Activated CD4-positive, alpha-beta T cell treated with anti-CD3 and anti-CD28 coated beads, Interleukin-2, amount 50 U/mL, for 48 hours (primary cell): Measurements from ENCODE around the gene CFAP61.

Source experiments
- DNase-seq, 2 experiments: peaks; one replicate each; pipeline ENCODE4 v3.0.0-alpha.2; 2020

Gene CFAP61

DNA sequence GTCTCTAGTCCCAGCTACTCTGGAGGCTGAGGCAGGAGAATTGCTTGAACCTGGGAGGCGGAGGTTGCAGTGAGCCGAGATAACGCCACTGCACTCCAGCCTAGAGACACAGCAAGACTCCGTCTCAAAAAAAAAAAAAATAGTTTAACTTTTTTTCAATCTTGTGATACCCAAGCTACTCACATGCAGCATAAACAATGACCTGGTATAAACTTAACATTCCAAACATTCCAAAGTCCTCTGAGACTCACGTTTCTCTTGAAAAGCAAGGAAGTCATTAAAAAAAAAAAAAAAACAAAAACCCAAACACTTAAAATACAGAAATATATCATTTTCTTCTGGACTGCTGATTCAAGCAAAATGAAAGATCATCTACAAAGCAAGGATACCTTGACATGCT lies 14.4 kb upstream of the CFAP61 start:
- no peak for DNase-seq

- DNase-seq = no peak
Measured at GRCh38 chr20:20038586-20038985, 13.7 kb upstream of the CFAP61 start.

DNA sequence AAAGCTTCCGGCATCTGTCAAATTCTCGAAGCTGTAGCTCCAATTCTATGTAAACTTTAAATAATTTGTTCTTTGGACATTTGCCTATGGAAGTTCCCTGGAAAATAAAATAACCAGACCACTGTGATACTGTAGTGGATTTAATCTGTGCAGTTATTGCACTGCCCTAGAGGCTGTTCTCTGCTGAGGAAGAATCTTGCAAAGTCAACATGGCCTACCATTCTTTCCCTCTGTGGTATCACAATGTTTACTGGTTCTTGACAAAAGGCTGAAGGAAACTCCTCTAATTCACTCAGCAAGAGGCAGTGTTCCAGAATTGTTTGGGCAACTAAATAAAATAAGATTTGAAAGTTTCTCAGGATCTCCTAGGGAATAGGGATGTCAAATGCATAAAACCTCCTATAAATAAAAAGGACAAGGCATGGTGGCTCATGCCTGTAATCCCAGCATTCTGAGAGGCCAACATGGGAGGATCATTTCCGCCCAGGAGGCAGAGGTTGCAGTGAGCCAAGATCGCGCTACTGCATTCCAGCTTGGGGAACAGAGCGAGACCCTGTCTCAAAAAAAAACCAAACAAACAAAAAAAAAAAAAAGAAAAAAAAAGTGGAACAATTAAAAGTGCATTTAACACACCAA lies 12.5 kb upstream of the CFAP61 start:
- DNase-seq = no peak

DNA sequence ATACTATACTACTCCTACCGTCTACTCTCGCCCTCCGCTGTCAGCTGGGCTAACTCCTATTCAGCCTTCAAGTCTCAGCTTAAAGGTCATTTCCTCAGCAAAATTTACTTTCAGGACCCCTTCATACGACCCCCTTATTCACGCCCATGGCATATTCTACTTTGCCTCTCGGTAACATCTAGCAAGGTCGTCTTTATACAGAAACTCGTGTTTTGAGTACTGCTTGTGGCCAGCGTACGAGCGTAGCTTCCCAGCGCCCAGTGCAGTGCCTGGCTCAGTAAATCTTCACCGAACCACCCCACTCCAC lies 612 bp upstream of the CFAP61 start:
- DNase-seq = no peak

GRCh38 chr20:20060234-20060998 lies 8.1 kb downstream of the CFAP61 start:
- no peak for DNase-seq

DNA sequence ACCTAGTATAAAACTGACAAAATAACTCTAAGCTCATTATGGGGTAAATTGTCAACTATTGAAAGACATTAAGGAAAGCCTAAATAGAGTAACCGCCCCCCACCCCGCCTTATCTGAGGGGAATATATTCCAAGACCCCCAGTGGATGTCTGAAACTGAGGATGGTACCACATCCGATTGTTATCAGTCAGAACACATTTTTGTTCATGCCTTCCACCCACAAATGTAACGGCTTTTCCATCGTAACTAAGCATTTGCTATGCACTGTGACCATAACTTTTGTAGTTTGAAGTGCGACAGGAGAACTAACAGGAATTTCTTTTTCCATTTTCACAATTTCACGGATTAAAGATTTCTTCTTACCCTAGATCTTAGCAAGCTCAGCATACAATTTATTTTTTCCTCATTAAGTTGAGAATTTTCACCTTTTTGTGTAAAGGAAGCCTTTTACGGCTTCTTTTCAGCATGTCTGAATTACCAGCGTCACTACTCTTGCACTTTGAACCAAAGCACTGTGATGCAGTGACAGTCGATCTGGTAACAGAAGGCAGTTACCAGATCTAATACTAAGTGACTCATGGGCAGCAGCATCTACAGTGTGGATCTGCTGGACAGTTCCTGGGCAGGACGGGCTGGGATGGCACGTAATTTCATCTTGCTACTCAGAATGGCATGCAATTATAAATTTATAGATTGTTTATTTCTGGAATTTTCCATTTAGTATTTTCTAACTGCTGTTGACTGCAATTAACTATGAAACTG lies 11.8 kb downstream of the CFAP61 start:
- no peak for DNase-seq

DNA sequence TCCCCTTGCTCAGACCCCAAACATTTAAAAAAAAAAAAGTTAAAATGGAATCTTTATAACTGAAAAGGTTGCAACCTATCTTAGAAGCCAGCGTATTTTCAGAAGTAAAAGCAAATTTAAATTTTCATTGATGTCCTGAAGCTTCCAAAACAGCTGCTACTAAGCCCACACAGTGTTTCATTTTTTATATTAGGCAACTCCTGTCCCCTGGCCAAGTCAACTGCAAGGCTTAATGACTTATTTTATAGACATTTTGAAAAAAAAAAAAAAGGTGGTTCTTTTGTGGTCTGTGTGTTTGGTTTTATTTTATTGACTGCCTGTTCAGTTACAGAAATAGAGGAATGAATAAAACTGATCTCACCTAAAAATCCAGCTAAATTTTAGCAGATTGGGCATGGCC lies 13.0 kb downstream of the CFAP61 start:
- DNase-seq = no peak

DNA sequence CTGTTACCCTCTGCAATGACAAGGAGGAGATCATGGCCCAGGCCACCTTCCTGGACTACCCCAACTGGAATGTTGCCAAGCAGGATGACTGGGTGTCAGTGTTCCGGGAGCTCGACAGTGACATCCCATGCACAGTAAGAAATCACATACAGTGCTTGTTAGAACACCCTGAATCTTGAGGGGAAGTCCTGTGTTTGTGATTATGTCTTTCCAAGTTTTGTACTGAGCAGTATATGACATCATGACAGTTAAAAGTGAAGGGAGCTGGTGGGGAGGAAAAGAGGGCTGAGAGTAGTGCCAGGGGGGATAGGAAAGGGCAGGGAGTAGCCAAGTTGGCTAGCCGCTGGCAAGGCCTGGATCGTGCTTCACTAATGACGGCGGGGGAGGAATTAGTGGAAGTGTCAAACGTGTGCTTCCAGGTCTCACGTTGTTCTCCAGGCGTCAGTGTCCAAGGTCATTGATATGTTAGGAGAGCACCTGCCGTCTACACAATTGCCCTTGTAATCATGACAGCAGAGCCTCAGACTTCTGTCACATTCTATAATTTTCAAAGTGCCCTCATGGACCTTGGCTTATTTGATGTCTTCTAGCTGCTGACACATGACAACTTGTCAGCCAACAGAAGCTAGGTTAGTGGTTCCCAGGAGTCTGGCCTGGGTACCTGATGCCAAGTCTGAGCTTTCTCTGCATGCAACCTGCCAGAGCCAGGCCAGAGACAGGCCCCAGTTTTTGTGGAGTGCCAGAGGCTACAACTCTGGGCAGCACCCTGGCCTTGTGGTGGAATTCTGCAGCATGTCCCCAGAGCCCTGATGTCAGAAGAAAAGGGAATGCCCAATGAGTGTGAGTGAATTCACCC lies 18.8 kb downstream of the CFAP61 start:
- DNase-seq = no peak

GRCh38 chr20:20073801-20074371 lies 21.6 kb downstream of the CFAP61 start:
- DNase-seq = no peak

DNA sequence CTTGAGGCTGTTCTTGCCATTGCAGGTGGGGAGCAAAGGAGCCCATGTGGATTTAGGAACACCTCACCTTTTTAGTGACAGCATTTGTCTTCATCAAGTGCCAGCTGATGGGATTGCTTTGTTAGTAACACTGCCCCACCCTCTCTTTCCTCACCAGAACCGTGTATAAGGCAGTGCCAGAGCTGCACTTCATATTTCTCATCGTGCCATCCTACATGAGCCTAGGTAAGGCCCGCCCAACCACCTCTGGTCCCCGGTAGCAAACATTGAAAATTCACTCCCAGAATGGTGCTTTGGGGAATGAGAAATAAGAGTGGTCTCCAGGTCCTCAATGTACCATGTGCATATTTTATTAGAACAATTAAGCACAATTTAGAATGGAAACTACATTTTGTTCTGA lies 22.7 kb downstream of the CFAP61 start:
- DNase-seq = no peak

DNA sequence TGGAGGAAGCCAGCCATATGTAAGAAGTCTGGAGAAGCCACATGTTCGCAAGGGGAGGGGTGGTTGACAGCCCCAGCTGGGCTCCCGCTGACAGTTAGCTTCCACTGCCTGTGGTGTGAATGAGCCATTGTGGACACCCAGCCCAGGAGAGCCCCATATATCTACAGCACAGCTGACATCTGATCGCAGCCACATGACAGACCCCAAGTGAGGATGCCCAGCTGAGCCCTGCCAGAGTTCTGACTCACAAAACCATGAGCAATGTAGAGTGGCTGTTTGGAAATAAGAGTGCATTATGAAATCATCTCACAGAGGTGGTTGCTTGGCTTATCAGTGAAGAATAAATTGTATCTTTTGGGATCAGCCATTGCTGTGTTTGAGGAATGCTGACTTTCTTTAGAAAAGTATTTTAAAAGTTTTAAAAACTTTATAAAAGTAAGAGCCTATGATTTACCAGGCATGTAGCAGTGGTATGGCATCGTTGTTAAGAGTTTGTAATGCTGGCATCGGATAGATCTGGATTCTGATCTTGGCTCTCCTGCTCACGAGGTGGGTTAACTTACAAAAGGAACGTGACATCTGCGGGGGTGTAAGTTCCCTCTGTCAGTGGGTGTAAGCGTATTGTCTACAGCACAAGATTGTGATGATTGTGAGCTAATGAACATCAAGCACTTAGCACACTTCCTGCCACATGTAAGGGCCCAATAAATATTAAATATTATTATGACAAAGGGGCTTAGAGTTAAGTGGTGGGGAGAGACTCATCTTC lies 24.1 kb downstream of the CFAP61 start:
- no peak for DNase-seq

GRCh38 chr20:20078041-20078440 lies 25.7 kb downstream of the CFAP61 start:
- DNase-seq = no peak

DNA sequence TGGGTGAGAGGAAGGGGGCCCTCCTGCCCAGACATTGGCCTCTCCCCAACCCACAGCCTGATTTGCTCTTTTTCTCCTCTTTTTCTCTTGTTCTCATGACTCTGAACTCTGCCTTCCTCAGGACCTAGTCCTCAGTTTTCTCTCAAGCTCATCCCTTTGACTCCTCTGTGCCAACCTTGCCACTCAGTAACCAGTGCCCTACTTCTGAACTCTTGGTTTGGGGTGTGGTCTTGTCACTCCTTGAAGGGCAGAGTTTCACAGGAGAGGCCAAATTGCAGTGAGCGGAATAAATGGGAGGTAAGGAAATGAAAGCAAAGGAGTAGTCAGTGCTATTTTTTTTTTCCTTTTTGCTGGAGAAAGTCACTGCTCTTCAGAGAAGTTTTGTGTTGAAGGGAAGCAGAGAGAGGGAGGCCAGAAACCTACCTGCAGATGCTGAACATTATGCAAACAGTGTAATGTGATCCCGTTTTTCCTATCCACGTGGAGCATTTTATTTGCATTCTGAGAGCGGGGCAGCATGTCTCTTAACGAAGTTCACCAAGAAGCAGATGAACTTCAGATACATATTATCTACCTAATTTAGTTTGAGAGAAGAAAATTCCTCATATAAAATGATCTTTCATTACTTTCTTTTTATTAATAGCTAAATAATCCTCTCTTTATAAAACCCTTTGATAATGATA lies 26.9 kb downstream of the CFAP61 start:
- no peak for DNase-seq

DNA sequence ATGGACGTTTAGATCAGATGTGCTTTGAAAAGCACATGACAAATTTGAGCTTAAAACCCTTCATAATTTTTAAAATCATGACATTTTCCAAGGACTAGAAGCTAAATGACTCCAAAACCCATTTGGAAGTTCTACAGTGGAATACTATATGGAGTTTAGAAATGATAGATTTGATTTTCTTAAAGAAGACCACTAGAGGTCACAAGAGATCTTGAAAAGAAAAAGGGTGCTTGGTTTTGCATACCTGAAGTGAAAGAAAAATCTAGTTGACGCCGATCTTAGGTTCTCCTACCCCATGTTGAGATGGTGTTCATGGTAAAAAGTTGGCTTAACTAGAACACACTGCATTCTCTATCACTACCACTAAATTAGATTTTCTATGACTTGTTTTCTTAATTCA lies 31.5 kb downstream of the CFAP61 start:
- DNase-seq = no peak

- DNase-seq = peak in 1 of 2 experiments; percentile 1
Measured at GRCh38 chr20:20084296-20084752, 32.0 kb downstream of the CFAP61 start.

- no peak for DNase-seq
Measured at GRCh38 chr20:20085071-20085470, 32.7 kb downstream of the CFAP61 start.

DNA sequence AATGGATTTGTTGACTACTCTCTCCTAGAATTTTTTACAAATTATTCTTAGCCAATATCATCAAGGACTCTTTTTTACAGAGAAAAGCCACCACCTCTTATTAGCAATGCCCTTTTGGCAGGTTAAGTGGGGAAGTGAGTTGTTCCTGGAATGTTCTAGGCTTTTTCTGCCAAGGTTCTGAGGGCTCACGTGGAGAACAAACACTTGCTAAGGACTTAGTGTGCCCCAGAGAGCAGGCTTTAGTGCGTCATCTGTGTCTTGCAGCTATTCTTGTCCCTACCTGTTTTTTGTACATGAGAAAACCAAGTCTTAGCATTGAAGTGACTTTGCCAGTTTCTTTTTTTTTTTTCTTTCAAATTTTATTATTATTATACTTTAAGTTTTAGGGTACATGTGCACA lies 33.5 kb downstream of the CFAP61 start:
- DNase-seq = no peak

DNA sequence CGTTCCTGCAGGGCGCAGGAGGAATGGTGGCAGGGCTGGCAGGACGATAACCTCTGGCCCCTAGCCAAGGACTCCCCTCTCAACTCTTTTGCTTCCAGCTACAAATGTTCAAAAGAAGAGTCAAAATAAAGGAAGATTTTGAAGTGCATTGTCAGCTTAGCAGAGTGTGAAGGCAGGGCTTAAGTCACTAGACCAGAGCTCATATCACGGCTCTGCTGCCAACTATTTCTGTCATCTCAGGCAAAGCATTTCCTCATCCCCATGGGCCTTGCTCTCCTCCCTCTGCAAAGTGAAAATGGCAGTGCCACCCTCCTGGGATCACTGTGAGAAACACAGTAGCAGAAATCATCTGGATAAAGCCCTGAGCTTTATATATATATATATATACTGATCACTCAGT lies 36.7 kb downstream of the CFAP61 start:
- no peak for DNase-seq

GRCh38 chr20:20089939-20090338 lies 37.6 kb downstream of the CFAP61 start:
- DNase-seq = no peak

DNA sequence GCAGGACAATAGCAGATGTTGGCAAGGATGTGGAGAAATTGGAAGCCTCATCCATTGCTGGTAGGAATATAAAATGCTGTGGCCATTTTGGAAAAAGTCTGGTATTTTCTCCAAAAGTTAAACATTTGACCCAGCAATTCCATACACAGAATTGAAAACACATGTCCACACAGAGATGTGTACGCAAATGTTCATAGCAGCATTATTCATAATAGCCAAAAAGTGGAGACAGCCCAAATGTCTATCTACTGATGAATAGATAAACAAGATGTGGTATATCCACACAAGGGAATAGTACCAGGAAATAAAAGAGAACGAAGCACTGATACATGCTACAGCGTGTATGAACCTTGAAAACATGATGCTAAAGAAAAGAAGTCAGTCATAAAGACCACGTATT lies 40.5 kb downstream of the CFAP61 start:
- DNase-seq = no peak

DNA sequence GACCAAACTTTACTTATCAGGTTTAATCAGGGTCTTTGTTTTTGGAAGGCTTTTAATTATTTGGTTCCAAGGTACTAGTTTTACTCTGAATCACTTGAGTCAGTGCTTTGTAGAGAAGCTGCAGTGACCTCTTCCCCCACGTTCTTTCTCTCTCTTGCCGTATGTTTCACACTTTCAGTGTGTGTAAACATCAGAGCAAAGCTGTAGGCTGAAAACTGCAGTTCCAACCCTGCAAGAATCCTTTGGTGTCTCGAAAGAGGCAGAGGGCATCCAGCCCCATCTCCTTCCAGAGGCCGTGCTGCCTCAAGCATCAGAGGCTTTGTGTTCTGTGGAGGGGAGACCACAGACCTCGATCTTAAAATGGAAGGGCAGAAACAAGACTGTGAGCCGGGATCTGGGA lies 42.1 kb downstream of the CFAP61 start:
- no peak for DNase-seq
